Measurements from ENCODE around the gene PLXNA2.

GRCh38 chr1:208254376-208254775 is 10.2 kb upstream of the PLXNA2 start:
- TF ChIP-seq POLR2A (IDR thresholded peaks at IDR 0.05; ENCODE audit: low read depth, low read length): no peak
- no peak for TF ChIP-seq TAF1 (IDR thresholded peaks at IDR 0.05; ENCODE audit: low read depth, low read length)

All from GM12891 (cell line).